Body of pancreas (tissue), 4 donors: Measurements from ENCODE around the gene ACTR3C. TPM values are rescaled to one million over a fixed set of nuclear protein-coding genes. Genes with fewer than 3 reads are reported as not detected.
"Not testable (repeated sequence)": the region's sequence is repeated elsewhere in the genome, so short reads cannot be mapped to it uniquely, and the experiment has no call there.

Source experiments
- ATAC-seq: fragments of 150-250 bp; one replicate; pipeline ENCODE4 v1.9.1; 2016
- DNase-seq, 4 donors: peaks; one replicate each; pipeline ENCODE4 v3.0.0-alpha.2; 2019
- H3K27ac ChIP-seq, 4 donors: fragments of 200-600 bp; sonication (generic); 1 replicate in 3 of 4; 2 replicates in 1 of 4; pipeline versions ENCODE4 v1.5.1 to v1.6.1; 2016 to 2019; ENCODE audit warnings: mild to moderate bottlenecking in 1 of 4, mixed read lengths in 1 of 4, moderate library complexity in 1 of 4
- H3K27me3 ChIP-seq, 2 donors: fragments of 200-600 bp; sonication (generic); one replicate each; pipeline ENCODE4 v1.6.0; 2016; ENCODE audit warnings: mild to moderate bottlenecking in 1 of 2
- H3K36me3 ChIP-seq, 2 donors: fragments of 200-600 bp; sonication (generic); replicated peaks in 1 of 2; 2 replicates each; pipeline ENCODE4 v1.5.1; 2016; ENCODE audit warnings: low read depth in 2 of 2; ENCODE audit not compliant: insufficient read depth in 1 of 2
- H3K4me1 ChIP-seq: fragments of 200-600 bp; sonication (generic); one replicate; pipeline ENCODE4 v1.6.0; 2016
- H3K4me3 ChIP-seq, 2 donors: fragments of 200-600 bp; sonication (generic); 1 replicate in 1 of 2; 2 replicates in 1 of 2; pipeline ENCODE4 v1.5.1; 2016 to 2019
- H3K9me3 ChIP-seq, 3 donors: fragments of 200-600 bp; sonication (generic); 1 replicate in 2 of 3; 2 replicates in 1 of 3; pipeline ENCODE4 v1.5.1; 2016
- WGBS, 2 donors: methylation state at CpG; one replicate each; pipeline ENCODE4 v1.1.5; 2017; 5-methylcytosine and 5-hydroxymethylcytosine counted together
- intact Hi-C: fragments of 100-400 bp; cut with DNase I; formaldehyde crosslinking; loops from one replicate; pipeline ENCODE4 v1.15.1; 2023
- total RNA-seq, 2 donors: library from RNA; depleted of rRNA; stranded (reverse); fragments of >200 nt; gene quantifications; one replicate each; pipeline ENCODE4 v1.1.0, GENCODE V29; 2016

The ACTR3C gene
- total RNA-seq, 2 donors from 2014 or later: 35.5 to 69.9 TPM

DNA sequence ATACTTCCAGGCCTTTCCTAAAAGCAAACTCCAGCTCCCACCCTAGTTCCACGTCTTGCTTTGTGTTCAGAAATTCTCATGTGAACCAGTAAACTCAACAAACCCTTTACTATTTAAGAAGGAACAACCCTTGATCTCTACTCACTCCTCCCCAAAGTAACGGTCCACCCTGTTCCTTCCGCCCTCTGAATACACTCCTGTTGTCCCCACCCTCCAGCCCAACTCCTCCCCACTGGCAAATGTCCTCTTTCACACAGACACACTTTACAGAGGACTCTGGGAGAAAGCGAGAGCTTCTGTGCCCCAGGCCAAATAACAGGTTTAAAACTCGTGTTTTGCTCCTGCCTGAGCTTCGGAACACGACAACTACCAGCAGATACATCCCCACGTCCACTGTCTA lies 55.1 kb downstream of the ACTR3C start:
- H3K36me3 ChIP-seq, intact Hi-C loops, H3K9me3 ChIP-seq, H3K27me3 ChIP-seq, H3K4me1 ChIP-seq, DNase-seq, H3K27ac ChIP-seq, H3K4me3 ChIP-seq, ATAC-seq: not testable (repeated sequence)
- 75 to 77% methylated on average over 1 to 2 of the region's 8 CpGs for WGBS, 2 donors

DNA sequence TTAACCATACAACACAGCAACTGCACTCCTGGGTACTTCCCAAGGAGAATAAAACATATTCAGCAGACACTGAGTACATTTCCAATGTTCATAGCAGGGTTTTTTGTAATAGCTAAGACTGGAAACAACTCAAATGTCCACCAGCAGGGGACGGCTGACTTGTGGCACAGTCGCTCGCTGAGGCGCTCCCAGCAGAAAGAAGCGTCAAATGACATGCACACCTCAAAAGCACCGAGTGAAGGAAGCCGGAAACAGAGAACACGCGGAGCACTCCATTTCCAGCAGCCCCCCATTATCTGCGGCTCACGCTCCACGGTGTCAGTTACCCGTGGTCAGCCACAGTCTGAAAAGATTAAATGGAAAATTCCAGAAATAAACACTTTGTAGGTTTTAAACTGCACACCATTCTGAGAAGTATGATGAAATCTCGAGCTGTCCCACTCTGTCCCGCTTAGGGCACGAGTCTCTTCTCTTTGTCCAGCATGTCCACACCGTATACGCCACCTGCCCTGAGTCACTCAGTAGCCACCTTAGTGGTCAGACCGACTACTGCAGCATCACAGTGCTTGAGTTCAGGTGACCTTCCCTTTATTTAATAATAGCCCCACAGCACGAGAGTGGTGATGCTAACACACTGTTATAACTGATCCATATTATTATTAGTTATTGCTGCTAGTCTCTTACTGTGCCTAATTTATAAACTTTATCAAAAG lies 56.2 kb downstream of the ACTR3C start:
- ATAC-seq, H3K9me3 ChIP-seq, H3K4me1 ChIP-seq, H3K4me3 ChIP-seq, H3K36me3 ChIP-seq, intact Hi-C loops, DNase-seq, H3K27ac ChIP-seq, H3K27me3 ChIP-seq: not testable (repeated sequence)
- 82 to 89% methylated on average over 20 of the region's 20 CpGs for WGBS, 2 donors

DNA sequence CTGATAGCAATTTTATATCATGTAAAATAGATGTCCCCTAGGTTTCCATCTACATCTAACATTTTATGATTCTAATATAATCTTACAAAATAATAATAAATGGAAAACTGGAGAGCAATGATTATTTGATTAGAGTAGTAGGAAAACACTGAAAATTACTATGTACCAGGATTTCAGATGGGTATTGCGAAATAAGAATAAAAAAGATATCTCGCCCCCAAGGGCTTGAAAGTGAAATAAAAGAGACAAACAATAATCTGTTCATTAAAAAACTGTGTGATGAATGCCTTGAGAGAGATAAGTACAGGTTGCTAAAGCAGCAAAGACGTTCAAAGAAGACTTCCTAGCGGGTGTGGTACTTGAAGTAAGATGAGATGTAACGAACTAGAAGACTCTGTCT lies 60.7 kb downstream of the ACTR3C start:
- H3K9me3 ChIP-seq, ATAC-seq, H3K27me3 ChIP-seq, H3K4me1 ChIP-seq, DNase-seq, H3K36me3 ChIP-seq, H3K27ac ChIP-seq, intact Hi-C loops, H3K4me3 ChIP-seq: not testable (repeated sequence)
- 80 to 92% methylated on average over 5 of the region's 5 CpGs for whole genome bisulfite sequencing, 2 donors

DNA sequence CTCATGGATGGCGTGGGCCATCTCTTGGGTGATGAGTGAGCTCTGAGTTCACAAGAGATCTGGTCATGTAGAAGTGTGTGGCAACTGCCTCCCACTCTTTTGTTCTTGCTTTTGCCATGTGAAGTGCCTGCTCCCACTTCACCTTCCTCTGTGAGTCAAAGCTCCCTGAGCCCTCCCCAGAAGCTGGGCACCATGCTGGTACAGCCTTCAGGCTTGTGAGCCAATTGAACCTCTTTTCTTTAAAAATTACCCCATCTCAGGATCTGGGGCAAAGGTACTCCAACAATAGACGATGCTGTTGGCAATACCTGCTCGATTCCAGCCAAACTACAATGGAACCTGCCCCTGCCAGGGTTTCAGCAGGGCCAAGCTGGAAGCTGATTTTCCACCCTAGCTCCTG lies 75.6 kb downstream of the ACTR3C start:
- H3K36me3 ChIP-seq, H3K27ac ChIP-seq, ATAC-seq, H3K4me1 ChIP-seq, H3K4me3 ChIP-seq, DNase-seq, H3K9me3 ChIP-seq, intact Hi-C loops, H3K27me3 ChIP-seq: not testable (repeated sequence)
- WGBS, 2 donors: 67 to 93% methylated on average over 2 of the region's 3 CpGs

DNA sequence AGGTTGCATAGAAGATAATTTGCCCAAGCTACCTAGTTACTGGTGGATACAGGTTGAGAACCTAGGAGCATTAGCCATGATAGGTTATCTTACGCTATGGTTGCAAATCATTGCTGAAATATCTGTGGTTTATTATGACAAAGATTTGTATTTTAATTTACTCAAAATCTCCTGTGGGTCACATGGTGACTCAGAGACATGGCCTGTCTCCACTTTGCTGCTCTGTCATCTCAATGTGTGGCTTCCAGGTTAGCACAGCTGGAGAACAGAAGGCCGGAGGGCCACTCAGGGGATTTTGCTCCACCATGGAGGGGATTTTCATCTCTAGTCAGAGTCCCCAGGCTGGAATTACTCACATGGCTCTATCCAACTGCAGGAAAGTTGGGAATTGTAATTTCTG lies 78.1 kb downstream of the ACTR3C start:
- intact Hi-C loops, DNase-seq, H3K36me3 ChIP-seq, H3K4me1 ChIP-seq, H3K4me3 ChIP-seq, H3K27ac ChIP-seq, H3K9me3 ChIP-seq, ATAC-seq, H3K27me3 ChIP-seq: not testable (repeated sequence)
- 86 to 100% methylated on average over 2 of the region's 2 CpGs for WGBS, 2 donors

DNA sequence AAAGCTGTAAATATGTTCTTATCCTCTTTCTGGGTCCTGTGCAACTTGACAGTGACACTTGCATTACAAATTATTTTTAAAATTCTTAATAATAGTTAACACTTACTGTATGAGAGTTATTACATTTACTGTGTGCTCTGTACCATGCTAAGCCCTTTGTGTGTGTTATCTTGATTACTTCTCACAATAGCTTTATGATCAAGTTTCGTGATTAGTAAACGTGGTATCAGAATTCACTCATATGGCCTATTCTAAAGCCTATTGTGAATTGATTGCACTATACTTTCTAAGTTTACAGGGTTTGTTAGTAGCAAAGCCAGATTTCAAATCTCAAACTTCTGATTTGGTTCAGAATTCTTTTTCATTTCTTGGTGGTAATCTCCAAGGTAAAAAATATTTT lies 80.4 kb downstream of the ACTR3C start:
- DNase-seq, H3K4me3 ChIP-seq, intact Hi-C loops, H3K9me3 ChIP-seq, H3K27ac ChIP-seq, H3K36me3 ChIP-seq, H3K4me1 ChIP-seq, H3K27me3 ChIP-seq, ATAC-seq: not testable (repeated sequence)
- WGBS, 2 donors: 84 to 88% methylated on average over 2 of the region's 2 CpGs

DNA sequence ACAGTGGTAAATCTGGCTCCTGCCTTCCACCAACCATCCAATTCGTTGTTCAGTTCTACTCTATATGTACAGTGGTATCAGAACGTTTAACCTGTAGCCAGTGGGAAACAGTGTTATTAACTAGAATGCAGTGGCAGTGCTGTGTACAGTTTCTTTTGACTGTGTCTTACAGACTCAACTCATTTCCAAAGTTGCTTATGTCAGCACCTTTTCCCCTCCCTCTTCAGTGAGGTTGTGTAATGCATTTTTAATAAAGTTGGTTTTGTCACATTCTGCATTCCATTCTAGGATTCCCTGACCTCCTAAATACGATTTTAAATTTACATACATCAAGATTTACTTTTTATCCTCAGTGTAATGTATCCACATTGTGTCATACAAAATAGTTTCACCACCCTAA lies 97.9 kb downstream of the ACTR3C start:
- H3K27ac ChIP-seq, DNase-seq, H3K27me3 ChIP-seq, H3K4me3 ChIP-seq, H3K36me3 ChIP-seq, ATAC-seq, intact Hi-C loops, H3K9me3 ChIP-seq: not testable (repeated sequence)
- H3K4me1 ChIP-seq: peaks cover 11% of the 10 kb centered on the region
- WGBS, 2 donors: 80 to 83% methylated on average over 3 of the region's 3 CpGs

DNA sequence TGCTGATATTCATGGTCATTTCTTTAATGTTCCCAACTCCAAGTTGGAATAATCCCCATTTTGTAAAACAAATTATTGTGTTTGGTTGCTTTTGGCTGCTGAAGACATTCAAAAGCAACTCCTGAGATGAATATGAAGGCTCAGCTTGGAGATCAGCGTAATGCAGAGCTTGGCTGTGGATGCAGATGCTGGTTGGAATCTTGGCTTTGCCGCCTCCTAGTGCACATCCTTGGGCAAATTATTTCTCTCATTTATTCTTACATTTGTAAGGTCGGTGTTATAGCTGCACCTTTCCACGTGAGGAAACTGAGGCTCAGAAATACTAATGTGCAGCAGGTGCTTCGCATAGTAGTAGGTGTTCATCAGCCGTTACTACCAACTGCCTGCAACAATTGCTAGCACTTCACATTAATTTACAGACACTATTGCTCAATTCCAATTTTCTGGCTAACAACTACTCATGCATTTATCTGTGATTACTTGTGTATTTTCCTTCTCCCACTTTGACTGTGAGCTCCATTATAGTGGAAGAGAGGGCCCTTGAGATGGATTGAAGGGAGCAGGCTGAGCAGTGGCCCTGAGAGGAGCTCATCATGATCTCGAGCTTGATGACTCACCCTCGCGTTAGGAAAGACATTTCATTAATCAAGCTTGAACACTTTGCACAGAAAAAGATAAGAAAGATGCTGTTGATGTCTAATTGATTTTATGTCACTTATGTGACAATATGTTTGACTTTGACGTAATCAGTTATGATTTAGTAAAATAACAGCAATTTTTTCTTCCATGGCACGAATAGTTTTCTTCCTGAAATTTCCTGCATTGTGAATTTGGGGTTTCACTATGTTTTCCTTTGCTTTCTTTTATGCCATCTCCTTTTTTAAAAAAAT lies 101.0 kb downstream of the ACTR3C start:
- 39 to 46% methylated on average over 11 of the region's 11 CpGs for WGBS, 2 donors
- intact Hi-C loops, DNase-seq, H3K36me3 ChIP-seq, H3K4me3 ChIP-seq, H3K27me3 ChIP-seq, H3K27ac ChIP-seq, H3K9me3 ChIP-seq, ATAC-seq: not testable (repeated sequence)
- H3K4me1 ChIP-seq: peaks cover 15% of the 10 kb centered on the region

DNA sequence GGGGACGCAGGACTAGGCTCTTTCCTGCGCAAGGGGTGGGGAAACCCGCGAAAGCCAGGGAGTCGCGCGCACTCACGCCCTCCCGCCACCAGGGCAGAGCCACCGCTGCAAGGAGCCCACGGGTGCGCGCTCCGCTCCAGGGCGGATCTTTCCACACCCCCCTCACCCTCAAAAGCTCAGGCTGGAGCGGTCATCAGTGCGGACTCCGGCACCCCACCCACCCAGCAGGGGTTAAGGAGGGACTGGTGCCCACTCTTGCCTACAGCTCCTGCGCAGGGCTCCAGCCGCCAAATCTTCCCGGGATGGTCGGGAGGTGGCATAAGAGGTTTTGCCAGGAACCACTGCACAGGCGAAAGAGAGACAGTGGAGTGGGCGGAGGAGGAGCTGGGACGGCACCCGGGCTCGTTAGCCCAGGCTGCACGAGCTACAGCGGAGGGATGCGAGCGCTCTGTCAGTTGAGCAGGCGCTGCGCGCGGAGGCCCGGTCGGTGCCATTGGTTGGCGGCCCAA lies 102.6 kb downstream of the ACTR3C start:
- 2 to 4% methylated on average over 7 to 38 of the region's 38 CpGs for WGBS, 2 donors
- H3K4me3 ChIP-seq, H3K9me3 ChIP-seq, H3K27me3 ChIP-seq, H3K27ac ChIP-seq, intact Hi-C loops, H3K36me3 ChIP-seq: not testable (repeated sequence)
- ATAC-seq (peak; percentile 50), DNase-seq (peak in 1 of 4 donors; percentile 9)
- H3K4me1 ChIP-seq: peaks cover 15% of the 10 kb centered on the region

DNA sequence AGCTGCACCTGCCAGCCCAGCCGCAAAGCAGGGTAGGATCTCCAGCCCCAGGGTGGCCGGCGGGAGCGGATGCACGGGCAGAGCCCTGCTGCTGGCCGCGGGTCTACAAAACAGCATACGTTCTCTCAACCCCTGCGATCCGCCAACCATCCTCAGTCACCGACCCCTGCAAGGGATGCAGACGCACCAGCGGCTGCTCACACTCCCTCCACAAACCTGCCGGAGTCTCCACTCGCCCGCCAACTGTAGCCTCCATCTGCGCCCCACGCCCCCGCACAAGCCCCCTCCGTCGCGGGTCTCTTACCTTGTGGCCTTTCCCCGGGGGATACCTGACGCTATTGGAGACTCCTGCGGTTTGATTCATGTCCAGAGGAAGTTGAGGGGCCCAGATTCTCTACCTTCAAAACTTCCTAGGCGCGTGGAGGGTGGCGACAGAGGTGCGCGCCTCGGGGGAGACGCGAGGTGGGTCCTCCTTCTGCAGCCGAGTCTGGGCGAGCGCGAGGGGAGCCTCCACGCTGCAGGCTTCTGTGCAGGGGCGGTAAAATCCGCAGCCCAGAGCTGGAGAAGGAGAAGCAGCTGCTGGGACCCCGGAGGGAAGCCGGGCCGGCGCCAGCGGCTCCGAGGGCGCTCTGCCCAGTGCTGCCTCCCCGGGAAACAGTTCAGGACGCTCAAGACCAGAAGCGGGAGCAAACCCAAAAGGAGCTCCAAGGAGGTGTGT lies 103.2 kb downstream of the ACTR3C start:
- intact Hi-C loops, H3K9me3 ChIP-seq, H3K27ac ChIP-seq, H3K4me3 ChIP-seq, H3K36me3 ChIP-seq, H3K27me3 ChIP-seq, DNase-seq: not testable (repeated sequence)
- 1% methylated on average over 21 of the region's 50 CpGs; no CpG with 5 or more reads in 1 of the 2 donors for WGBS, 2 donors
- peaks cover 15% of the 10 kb centered on the region for H3K4me1 ChIP-seq
- ATAC-seq: peak; percentile 41

DNA sequence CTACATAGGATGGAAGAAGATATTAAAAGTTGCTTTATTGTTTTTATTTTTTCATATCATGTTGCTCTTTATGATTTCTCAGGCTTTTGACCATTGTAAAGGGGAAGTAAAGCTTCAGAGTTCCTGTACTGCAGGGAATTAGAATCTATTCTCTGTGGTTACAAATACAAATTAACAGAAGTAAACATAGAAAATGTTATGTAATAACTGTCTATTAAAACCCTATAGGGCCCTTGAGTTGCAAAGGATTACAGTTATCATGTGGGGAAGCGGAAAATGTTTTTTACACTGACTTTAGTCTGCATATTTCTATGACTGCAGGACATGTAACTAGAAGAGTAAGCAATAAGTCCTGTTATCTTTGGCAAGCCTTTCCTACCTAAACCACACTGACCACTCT lies 116.5 kb downstream of the ACTR3C start:
- H3K4me3 ChIP-seq, H3K27me3 ChIP-seq, H3K27ac ChIP-seq, intact Hi-C loops, ATAC-seq, DNase-seq, H3K4me1 ChIP-seq, H3K36me3 ChIP-seq, H3K9me3 ChIP-seq: not testable (repeated sequence)
- WGBS, 2 donors: 86 to 91% methylated on average over 1 of the region's 1 CpG
